HG03066 (cell line): ENCODE data around the gene TSEN15.
"Not testable (repeated sequence)": the region's sequence is repeated elsewhere in the genome, so short reads cannot be mapped to it uniquely, and the experiment has no call there.

Experiments
- ATAC-seq: cut with Tn5 transposase; IDR thresholded peaks from one replicate; pipeline ENCODE4 v1.9.1; 2021; ENCODE audit warnings: low read depth; ENCODE audit not compliant: unreplicated experiment

TSEN15 gene

DNA sequence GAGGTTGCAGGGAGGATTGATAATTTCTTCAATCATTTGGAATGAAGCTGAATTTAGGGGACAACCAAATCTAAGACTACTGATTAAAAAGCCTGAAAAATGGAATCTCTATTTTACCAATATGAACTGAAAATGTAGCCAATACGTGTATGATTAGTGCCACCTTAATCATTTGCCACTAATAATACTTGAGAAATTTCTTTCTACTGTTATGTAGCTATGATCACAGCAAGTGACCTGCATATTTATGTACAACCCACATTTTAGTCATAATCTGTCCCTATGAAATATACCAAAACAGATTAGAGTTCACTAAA lies 20.5 kb upstream of the TSEN15 start:
- no peak for ATAC-seq

DNA sequence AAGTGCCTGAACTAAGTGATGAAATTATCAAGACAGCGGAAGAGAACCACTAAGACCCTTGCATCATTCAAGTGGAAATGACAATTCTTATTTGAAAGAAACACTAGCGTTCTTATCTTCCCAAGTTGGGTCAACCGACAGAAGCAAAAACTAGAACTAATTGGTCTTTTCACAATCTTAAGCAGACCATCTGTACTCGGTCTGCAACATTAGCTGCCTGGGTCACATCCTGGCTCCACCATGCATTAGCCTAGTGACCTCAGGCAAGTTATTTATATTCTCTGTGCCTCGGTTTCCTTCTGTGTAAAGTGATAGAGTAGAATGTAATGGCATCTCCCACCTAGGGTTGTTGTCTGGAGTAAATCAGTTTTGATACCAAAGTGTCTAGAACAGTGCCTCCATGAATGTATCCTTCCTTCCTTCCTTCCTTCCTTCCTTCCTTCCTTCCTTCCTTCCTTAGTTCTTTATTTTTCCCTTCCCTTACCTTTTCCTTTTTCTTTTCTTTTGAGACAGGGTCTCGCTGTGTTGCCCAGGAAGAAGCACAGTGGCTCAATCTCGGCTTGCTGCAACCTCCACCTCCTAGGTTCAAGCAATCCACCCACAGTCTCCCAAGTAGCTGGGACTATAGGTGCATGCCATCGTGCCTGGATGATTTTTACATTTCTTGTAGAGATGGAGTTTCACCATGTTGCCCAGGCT lies 20.0 kb upstream of the TSEN15 start:
- no peak for ATAC-seq

DNA sequence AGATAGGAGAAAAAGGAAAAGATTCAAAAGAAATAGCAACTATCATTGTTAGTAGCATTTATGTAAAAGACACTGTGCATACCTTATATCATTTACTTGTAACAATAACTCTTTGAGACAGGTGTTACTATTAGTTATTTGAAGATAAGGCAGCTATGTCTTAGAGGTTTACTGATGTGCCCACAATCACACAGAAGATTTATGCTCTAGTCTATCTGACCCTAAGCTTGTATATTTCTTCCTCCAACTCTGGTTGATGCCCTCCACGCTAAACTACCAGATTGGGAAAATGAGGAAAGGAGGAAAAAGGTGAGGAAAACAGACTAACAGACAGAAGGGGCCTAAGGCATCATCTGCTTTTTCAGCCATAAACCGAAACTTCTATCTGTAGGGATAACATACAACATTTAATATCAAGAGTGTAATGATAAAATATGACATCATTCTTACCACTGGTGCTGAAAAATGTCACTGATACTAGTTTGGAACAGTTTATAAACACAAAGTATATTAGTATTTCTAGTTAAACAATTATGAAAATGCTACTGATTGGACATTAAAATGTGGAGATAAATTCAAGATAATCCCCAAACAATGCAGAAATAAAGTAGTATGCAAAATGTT lies 19.1 kb upstream of the TSEN15 start:
- no peak for ATAC-seq

DNA sequence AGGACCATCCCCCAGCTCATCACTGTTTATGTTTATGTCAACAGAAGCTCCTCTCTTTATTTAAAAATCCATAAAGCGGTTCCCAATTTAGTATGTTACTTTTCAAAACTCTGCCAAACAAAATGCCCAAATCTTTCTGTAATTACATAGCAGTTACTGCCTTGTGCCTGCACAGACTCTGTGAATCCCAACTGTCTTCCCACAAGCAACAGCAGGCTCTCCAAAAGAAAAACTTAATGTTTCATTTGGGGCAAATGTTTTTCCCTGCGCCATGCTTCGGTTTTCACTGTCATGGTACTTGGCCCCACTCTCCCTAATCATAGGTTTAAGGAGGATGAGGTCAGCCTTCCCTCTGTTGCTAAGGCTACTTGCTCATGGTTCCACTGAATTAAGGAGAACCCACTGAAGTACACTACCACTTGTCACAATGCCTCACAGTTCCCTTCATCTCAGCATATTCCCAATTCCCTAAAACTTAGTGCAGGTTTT lies 18.6 kb upstream of the TSEN15 start:
- ATAC-seq = no peak

DNA sequence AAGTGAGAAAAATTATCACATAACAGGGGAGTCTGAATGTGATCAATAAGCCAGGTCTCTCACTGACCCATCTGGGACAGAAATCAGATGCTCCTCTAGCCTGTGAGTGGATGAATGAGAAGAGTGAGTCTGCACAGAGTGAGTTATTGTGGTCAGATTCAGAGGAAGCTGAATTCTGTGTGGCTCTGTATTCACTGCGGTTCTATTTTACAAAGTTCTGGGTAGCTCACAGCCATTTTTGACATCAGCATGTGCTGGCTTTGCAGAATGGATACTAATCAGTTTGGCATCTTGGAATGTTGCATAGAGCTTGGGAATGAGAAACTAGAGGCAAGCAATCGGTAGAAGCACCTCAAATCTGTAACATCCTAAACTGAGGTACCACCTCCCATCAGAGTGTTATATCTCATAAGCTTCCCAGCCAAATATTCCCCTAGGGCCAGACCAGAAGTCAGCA lies 17.8 kb upstream of the TSEN15 start:
- no peak for ATAC-seq

DNA sequence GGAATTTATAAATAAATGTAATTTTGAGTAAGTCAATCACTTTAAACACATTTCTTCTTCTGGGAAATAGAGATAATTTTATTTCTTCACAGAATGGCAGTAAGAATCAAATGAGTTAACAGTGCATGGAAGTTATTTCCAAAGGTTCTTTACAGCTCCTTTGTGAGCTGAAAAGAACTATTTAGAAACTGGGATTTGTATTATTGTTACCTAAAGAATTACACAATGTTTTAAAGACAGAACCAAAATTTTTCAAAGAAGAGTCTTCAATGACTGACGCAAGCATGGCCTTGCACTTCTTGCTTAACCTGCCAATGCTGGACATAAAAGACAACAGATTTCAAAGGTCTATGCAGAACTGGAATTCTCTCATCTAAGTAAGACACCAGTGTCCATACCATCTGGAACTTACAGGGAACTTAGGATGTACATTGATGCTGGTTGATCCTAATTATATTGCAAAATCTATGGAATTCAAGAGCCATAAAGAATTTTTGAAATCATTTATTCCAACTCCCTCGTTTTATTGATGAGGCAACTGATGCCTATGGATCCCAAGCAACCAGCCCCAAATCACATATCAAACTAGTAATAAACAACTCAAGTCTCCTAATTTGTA lies 16.7 kb upstream of the TSEN15 start:
- no peak for ATAC-seq

DNA sequence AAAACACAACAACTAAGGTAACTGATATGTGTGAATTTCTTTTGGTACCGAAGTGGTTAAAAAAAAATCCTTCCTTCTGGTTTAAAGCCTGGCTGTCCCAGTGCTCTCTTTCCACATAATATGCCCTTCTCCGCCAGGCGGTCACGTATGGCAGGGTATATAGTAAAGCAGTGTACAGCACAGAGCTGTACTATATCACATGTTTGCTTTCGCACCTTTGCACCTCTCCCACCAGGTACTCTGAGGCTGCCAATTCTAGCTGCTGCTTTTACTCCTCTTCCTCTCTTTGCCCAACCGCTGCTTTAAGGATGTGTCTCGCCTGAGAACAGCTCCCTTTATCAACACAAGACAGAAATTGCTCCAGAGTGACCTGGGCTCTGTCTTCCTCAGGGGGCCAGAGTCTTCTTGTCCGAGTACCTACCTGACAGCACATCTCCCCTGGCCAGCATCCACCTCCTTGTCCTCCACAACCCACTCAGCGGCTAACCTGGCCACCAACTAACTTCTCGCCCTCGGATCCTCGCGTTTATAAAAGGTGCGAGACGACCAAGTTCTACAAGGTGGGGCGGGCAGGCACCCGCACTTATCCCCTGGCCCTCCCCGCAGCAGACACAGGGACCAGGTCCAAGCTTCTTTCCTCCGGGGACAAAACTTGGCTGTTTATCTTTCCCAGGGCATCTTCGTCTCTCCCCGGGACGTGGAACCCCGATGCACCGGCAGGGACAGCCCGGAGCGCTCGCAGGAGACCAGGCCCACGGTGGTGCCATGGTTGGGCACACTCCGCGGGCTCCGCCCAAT lies 15.6 kb upstream of the TSEN15 start:
- ATAC-seq = no peak

DNA sequence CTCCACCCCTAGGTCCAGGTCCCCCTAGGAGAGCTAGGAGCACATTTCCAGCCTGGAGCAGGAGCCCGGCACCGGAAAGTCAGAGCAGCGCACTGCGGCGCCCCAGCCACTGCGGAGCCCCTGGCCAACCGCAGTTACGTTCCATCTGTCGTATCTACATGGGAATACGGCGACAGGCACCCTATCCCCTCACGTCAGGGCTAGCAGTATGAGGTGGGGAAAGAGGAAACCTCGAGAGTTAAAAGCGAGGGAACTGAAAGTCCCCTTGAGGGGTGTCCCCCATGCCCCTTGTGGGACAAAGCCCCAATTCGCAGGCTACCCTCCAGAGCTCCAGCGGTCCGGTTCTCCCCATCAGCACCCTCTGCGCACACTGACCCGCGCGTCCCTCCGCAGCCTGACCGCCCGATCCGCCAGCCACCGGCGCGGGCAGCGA lies 15.0 kb upstream of the TSEN15 start:
- ATAC-seq = no peak

DNA sequence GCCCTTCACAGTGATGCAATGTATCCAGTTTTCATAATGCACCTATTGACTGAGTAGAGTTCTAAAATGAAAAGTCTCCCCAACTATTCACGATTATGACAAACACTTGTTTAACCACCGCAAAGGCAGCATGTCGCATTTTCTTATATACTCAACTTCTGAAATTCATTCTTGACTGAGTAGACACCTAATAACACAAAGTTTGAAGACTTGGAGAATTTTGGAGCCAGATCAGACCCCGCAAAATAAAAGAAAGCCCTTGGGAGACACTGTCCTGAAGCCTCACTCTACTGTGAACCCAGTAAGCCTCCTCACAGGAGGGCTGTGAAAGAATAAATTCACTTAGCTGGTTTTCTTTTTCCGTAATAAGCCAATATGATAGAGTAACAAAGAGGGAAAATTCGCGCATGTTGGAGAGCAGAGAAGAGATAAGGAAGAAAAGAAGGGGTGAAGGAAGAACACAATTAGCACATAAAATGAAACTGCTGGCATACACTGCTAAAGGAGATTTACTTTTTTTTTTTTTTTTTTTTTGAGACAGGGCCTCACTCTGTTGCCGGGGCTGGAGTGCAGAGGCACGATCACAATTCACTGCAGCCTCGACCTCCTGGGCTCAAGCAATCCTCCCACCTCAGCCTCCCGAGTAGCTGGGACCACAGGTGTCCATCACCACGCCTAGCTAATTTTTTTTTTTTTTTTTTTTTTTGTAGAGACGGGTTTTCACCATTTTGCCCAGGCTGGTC lies 13.5 kb upstream of the TSEN15 start:
- ATAC-seq = no peak

DNA sequence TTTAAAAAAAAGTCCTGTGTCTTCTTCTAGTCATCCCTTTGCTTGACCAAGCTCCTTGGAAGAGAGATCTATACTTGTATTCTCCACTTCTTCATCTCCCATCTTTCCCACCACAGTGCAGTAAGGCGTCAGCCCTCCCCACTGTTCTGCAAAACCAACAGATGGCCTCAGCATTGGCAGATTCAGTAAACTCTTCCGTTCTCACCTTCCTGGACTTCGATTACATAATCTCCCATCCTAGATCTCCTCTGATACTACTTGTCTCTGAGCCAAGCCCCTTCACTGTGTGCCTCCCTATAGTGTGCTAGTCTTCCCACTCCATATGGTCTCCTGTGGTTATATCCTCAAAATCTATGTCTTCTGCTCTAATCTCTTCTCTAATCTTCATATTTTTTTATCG lies 12.4 kb upstream of the TSEN15 start:
- no peak for ATAC-seq

DNA sequence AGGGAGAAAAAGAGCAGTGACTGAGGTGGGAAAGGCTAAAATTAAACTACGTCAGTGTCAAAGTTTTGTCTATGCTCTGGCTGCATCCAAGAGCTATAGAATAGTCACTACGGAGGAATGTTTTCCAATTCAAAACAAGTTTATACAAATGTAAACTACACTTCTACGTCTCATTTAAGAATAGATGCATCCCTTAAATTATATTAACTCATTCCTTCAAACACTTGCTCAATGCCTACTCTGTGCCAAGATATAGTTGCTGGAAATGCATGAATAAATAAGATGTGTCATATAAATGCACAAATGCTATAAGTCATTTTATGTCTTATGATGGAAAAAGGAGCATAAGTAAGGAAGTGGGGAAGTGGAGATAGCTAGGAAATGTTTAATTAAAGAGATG lies 9.8 kb upstream of the TSEN15 start:
- ATAC-seq = no peak

DNA sequence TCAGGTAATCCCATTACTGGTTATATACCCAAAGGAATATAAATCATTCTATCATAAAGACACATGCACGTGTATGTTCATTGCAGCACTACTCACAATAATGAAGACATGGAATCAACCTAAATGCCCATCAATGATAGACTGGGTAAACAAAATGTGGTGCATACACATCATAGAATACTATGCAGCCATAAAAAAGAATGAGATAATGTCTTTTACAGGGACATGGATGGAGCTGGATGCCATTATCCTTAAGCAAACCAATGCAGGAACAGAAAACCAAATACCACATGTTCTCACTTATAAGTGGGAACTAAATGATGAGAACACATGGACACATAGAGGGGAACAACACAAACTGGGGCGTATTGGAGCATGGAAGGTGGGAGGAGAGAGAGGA lies 8.2 kb upstream of the TSEN15 start:
- ATAC-seq = not testable (repeated sequence)

DNA sequence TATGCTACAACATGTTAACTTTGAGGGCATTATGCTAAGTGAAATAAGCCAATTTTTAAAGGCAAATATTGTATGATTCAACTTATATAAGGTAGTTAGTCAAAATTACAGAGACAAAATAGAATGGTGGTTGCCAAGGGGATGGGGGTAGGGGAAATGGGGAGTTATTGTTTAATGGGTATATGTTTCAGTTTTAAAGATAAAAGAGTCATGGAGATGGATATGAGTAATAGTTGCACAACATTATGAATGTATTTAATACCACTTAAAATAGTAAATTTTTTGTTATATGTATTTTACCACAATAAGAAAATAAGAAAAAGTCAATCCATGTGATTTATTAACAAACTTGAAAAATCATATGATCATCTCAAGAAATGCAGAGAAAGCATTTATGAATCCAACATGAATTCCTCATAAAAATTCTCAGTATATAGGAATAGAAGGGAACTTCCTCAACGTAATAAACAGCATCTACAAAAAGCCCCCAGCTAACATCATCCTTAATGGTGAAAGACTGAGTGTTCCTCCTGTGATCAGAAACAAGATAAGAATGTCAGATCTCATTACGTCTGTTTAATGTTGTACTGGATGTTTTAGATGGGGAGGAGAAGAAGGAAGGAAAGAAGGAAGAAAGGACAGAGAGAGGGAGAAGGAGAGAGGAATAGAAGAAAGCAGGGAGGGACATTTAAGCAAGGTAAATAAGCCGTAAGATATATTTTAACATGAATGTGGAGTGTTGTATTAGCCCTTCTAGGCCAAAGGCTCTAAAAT lies 6.7 kb upstream of the TSEN15 start:
- no peak for ATAC-seq

DNA sequence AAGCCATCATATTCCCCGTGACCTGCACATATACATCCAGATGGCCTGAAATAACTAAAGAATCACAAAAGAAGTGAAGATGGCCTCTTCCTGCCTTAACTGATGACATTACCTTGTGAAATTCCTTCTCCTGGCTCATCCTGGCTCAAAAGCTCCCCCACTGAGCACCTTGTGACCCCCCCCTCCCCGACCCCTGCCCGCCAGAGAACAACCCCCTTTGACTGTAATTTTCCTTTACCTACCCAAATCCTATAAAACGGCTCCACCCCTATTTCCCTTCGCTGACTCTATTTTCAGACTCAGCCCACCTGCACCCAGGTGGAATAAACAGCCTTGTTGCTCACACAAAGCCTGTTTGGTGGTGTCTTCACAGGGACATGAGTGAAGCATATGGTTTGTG lies 4.0 kb upstream of the TSEN15 start:
- ATAC-seq = not testable (repeated sequence)

DNA sequence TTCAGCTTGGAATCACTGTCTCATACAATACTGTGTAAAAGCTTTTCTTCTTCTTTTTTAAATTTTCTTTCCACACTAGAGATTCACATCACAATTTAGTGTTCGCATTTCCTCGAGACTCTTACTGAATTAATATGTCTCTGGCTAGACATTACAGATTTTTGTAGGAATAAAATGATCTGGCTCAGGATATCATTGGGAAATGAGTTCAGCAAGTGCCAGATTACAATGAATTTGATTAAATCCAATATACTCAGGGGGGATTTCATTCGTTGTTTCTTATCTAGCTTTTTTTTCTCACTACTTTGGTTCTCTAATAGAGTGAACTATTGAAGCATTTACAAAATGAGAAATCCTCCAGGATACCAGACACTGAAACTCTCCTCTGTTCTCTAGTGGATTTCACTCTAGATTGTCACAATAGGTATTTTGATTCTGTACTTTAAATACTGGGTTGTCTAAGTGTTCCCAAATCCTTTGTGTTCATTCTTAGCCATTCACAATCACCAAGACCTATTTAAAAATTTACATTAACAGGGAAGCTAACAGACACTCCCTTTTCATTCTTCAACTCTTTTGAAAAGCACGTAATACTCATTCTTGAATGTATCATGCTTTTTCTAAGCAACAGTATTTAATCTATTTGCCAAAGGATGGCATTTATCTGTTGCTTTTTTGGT lies 2.8 kb upstream of the TSEN15 start:
- no peak for ATAC-seq

DNA sequence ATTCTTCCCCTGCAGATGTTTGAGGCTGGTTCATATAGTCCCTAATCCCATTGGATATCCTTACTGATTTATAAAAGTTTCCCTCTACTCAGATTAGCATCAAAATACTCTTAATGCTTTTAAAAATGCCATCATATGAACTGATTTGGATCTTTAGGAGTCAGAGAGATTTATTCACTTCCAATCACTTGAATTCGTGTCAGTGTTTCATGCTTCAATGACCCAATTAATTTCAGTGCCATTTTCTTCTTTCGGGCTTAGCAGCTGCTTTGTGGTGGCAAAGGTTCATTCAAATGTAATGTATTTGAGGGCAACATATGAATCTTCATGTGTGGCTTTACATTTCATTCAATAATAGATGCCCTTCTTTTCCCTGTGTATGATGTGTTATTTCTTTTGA lies 2.2 kb upstream of the TSEN15 start:
- no peak for ATAC-seq

DNA sequence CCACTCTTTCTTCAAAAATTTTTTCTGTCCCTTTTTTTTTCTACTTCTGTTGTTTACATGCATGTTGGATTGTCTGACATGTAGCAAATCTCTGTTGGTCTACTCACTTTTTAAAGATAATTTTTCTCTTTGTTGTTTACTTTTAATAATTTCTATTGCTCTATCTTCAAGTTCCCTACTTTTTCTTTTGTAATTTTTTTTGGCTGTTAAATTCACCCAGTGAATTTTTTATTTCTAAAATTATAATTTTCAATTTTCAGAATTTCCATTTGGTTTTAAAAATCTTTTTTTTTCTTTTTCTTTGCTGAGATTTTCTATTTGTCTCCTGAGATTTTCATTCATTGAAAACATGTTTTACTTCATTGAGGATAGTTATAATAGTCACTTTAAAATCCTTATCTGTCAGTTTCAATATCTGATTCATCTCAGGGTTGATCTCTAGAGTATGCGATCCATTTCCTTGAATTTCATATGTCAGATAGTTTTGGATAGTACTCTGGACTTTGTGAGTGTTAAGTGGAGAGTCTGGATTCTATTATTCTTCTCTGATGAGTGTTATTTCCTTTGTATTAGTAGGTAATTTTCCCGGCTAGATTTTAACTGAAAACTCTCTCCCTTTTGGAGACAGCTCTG lies 1.6 kb upstream of the TSEN15 start:
- no peak for ATAC-seq

DNA sequence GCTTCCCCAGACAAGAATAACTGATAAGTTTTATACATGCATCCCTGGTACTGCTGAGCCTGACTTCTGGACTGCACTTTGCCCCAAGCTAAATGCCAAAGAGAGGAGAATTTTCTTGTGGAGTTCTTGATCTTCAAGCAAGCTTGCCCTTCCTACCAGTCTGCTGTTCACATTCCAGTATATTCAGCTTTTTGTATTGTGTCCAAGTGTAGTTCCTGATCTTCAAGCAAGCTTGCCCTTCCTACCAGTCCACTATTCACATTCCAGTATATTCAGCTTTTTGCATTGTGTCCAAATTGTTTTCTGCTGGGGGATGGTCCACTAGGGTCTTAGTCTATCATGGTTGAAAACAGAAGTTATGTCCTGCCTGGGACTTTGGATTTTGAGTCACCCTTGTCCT lies 894 bp upstream of the TSEN15 start:
- ATAC-seq = no peak

DNA sequence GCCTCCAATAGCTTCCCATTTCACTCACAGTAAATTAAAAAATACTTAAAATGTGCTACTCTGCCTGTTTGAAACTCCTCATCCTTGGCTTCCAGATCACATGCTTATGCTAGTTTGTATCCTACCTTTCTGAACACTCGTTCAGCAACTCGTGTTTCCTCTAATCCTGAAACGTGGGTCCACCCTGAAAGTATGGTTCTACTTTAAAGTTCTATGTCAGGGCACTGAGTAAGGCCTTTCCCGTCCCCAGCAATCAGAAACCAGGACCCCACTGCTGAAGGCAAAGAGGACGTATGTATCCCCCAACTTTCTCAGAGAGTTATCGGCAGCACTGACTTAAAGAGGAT lies 419 bp upstream of the TSEN15 start:
- no peak for ATAC-seq
